ENCODE data around the gene SYNPO2.

DNA sequence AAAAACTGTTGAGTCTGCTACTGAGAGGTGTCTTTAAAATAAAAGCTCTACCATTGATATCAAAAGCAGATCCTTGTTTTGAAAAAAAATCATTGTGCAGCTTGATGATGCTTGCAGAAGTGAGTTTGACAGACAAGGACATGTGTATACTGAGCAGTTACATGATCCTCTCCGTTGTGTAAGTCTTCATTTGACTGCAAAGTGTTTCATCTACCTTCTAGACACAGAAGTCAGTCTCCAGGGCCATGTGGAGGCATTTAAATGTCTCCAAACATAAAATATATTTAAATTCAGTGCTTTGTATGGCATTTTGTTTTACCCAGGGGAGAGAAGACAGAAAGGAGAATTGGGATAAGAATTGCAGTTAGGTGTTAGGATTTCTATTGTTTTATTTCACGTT lies 139.2 kb downstream of the SYNPO2 start:
- no peak for TF ChIP-seq POLR2AphosphoS5 (IDR thresholded peaks at IDR 0.05)
- TF ChIP-seq, protein P1, sequence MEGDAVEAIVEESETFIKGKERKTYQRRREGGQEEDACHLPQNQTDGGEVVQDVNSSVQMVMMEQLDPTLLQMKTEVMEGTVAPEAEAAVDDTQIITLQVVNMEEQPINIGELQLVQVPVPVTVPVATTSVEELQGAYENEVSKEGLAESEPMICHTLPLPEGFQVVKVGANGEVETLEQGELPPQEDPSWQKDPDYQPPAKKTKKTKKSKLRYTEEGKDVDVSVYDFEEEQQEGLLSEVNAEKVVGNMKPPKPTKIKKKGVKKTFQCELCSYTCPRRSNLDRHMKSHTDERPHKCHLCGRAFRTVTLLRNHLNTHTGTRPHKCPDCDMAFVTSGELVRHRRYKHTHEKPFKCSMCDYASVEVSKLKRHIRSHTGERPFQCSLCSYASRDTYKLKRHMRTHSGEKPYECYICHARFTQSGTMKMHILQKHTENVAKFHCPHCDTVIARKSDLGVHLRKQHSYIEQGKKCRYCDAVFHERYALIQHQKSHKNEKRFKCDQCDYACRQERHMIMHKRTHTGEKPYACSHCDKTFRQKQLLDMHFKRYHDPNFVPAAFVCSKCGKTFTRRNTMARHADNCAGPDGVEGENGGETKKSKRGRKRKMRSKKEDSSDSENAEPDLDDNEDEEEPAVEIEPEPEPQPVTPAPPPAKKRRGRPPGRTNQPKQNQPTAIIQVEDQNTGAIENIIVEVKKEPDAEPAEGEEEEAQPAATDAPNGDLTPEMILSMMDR (IDR thresholded peaks at IDR 0.05 in 8 of 11, conservative IDR thresholded peaks at IDR 0.05 in 3 of 11), result no peak
